A673 (cell line): Measurements from ENCODE around the gene LHFPL2. TPM values are rescaled to one million over a fixed set of nuclear protein-coding genes. Genes with fewer than 3 reads are reported as not detected.

Experiments used
- BruUV-seq: library from RNA; stranded (reverse); fragments of 400-500 nt; replicated peaks from 2 replicates; lab custom pipeline; 2021; lab: Mats Ljungman, UMichigan
- CTCF ChIA-PET: fragments of 300-600 bp; sonication (Branson Sonifier 250); formaldehyde crosslinking; loops from one replicate; lab custom pipeline; 2022; ENCODE audit warnings: antibody characterized with exemption; lab: Charles Lee
- POLR2A ChIA-PET: fragments of 300-600 bp; sonication (Branson Sonifier 250); formaldehyde crosslinking; loops from one replicate; lab custom pipeline; 2022; ENCODE audit warnings: antibody characterized with exemption; ENCODE audit not compliant: low non-redundant PET; lab: Charles Lee
- DNase-seq: peaks from one replicate; pipeline ENCODE4 v3.0.0-alpha.2; 2015; ENCODE audit warnings: low spot score
- H3K27ac ChIP-seq: fragments of 200-600 bp; sonication (generic); 2 replicates; pipeline ENCODE4 v1.5.1; 2016; ENCODE audit warnings: mixed run types, low read depth, mild to moderate bottlenecking, mixed read lengths, antibody characterized with exemption, low read length; ENCODE audit not compliant: poor library complexity, severe bottlenecking
- H3K27me3 ChIP-seq: fragments of 200-600 bp; sonication (generic); replicated peaks from 2 replicates; pipeline ENCODE4 v1.6.1; 2017; ENCODE audit warnings: mixed run types, low read depth, mild to moderate bottlenecking, mixed read lengths, antibody characterized with exemption, low read length; ENCODE audit not compliant: insufficient read depth, poor library complexity
- H3K36me3 ChIP-seq: fragments of 200-600 bp; sonication (generic); 2 replicates; pipeline ENCODE4 v1.6.1; 2016; ENCODE audit warnings: mixed run types, mild to moderate bottlenecking, mixed read lengths, antibody characterized with exemption, low read length; ENCODE audit not compliant: insufficient read depth, poor library complexity, severe bottlenecking
- H3K4me1 ChIP-seq: fragments of 200-600 bp; sonication (generic); 2 replicates; pipeline ENCODE4 v1.6.1; 2017; ENCODE audit warnings: mixed run types, mild to moderate bottlenecking, mixed read lengths, antibody characterized with exemption, low read length; ENCODE audit not compliant: insufficient read depth, poor library complexity, severe bottlenecking
- H3K4me3 ChIP-seq: fragments of 200-600 bp; sonication (generic); 2 replicates; pipeline ENCODE4 v1.5.1; 2016; ENCODE audit warnings: low read depth, mixed run types, mild to moderate bottlenecking, mixed read lengths, low read length; ENCODE audit not compliant: poor library complexity, severe bottlenecking
- H3K9me3 ChIP-seq: fragments of 200-600 bp; sonication (generic); 2 replicates; pipeline ENCODE4 v1.6.1; 2016; ENCODE audit warnings: mixed run types, low read depth, mild to moderate bottlenecking, mixed read lengths, antibody characterized with exemption, low read length; ENCODE audit not compliant: poor library complexity, severe bottlenecking
- EZH2 ChIP-seq: fragments of 200-600 bp; sonication (generic); IDR thresholded peaks from 2 replicates; pipeline ENCODE4 v1.6.1; 2017; ENCODE audit warnings: borderline replicate concordance, low read depth, mild to moderate bottlenecking, mixed read lengths, antibody characterized with exemption, low read length; ENCODE audit not compliant: poor library complexity, severe bottlenecking
- intact Hi-C: fragments of 100-400 bp; cut with micrococcal nuclease; formaldehyde crosslinking; loops from one replicate; pipeline ENCODE4 v1.10.0; 2022; ENCODE audit not compliant: unreplicated experiment
- total RNA-seq: library from RNA; stranded (reverse); gene quantifications from 2 replicates; pipeline ENCODE4 v1.2.3, GENCODE V29; 2021
- TF ChIP-seq, protein P1 (sequence below): fragments of 300-800, 200-600 bp; sonication (generic); conservative IDR thresholded peaks from 2 replicates; pipeline ENCODE4 v1.5.1; 2017; ENCODE audit warnings: low read depth, mild to moderate bottlenecking, antibody characterized with exemption, low read length, moderate library complexity, mixed read lengths

The LHFPL2 gene
- total RNA-seq, 1 experiment from 2014 or later = 6.2 TPM

DNA sequence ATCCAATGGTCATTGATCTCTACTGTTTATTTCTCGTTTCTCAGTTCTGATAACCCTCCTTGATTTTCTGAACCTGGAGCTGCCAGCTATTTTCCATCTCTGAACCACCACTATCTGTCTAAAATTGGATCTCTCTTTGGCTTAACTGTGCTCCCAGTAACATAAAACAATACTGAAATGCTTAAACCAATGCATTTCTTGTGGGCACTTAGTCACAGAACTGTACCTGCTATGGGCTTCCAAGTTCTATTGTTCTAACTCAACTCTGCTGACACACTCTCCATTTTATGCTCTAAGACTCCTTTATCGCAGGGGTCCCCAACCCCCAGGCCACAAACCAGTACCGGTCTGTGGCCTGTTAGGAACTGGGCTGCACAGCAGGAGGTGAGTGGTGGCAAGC lies 120.6 kb downstream of the LHFPL2 start:
- no peak overlapping the region for H3K4me3 ChIP-seq
- no peaks in the 10 kb centered on the region for H3K27me3 ChIP-seq
- intact Hi-C loops = no loop called here
- ChIA-PET CTCF (no interaction called here), POLR2A (no interaction called here)
- no peaks in the 10 kb centered on the region for H3K36me3 ChIP-seq
- no peaks in the 10 kb centered on the region for H3K9me3 ChIP-seq
- BruUV-seq = no TSS peak
- H3K27ac ChIP-seq = no peak overlapping the region
- H3K4me1 ChIP-seq = no peaks in the 10 kb centered on the region
- TF ChIP-seq, protein P1, sequence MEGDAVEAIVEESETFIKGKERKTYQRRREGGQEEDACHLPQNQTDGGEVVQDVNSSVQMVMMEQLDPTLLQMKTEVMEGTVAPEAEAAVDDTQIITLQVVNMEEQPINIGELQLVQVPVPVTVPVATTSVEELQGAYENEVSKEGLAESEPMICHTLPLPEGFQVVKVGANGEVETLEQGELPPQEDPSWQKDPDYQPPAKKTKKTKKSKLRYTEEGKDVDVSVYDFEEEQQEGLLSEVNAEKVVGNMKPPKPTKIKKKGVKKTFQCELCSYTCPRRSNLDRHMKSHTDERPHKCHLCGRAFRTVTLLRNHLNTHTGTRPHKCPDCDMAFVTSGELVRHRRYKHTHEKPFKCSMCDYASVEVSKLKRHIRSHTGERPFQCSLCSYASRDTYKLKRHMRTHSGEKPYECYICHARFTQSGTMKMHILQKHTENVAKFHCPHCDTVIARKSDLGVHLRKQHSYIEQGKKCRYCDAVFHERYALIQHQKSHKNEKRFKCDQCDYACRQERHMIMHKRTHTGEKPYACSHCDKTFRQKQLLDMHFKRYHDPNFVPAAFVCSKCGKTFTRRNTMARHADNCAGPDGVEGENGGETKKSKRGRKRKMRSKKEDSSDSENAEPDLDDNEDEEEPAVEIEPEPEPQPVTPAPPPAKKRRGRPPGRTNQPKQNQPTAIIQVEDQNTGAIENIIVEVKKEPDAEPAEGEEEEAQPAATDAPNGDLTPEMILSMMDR = no peak
- no peak for TF ChIP-seq EZH2
- no peak for DNase-seq

DNA sequence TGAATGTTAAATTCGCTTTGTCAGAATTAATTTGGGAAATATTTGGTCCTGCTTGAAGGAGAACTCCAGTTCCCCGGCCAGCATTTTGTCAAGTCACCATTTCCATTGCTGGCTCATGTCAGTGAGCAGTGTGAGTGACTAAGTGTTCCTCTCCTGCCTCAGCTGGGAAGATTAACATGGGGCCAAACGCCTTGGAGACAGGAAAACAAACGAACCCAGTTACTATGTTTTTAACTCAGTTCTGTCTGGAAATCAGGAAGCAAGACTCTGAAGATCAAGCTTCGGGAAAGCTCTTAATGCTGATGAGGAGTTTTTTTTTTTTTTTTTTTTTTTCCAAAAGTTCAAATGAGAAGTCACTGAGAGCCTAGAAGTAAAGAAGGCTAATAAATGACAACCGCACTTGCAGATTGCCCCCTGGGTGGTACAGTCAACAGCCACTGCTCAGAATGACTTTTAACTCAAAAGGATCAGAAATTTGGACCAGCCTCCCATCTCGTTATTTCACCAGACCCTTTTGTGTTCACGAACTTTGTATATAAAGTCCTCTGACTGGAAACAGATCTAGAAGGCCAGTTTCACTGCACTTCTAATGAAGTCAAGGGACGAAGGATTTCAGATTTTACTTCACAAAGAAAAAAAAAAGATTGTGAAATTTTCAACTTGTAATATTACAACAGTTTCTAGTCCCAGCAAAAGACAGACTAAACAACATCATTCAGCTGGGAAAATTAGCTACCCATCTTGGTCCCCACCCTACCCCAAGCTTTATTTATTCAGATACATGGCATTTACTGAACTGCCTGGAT lies 121.3 kb downstream of the LHFPL2 start:
- TF ChIP-seq EZH2 = no peak
- TF ChIP-seq, protein P1 = no peak
- DNase-seq = peak; percentile 15
- no peak overlapping the region for H3K4me3 ChIP-seq
- H3K4me1 ChIP-seq = no peaks in the 10 kb centered on the region
- no peaks in the 10 kb centered on the region for H3K36me3 ChIP-seq
- H3K27me3 ChIP-seq = no peaks in the 10 kb centered on the region
- ChIA-PET CTCF (no interaction called here), POLR2A (no interaction called here)
- intact Hi-C loops = no loop called here
- no peaks in the 10 kb centered on the region for H3K9me3 ChIP-seq
- H3K27ac ChIP-seq = no peak overlapping the region
- BruUV-seq = no TSS peak

DNA sequence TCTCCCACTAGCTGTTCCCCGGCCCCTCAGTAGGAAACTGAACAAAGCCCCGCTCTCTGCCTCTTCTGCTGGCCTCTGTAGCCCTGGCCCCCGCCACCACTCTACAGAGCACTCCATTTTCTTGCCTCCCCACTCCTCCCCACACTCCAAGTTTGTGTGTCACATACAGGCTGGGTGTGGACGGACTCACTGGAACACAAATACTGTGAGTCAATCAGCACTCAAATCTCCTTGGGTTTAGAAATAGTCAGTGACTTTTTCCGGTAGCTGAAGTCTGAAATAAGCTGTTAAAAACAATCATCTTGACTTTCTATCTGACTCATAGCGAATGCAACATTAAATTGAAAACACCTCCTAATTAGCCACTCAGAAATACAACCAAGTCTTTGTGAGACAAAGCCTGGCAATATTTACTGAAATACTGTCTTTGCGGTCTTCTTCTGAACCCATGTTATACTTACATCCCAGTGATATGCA lies 122.5 kb downstream of the LHFPL2 start:
- H3K27me3 ChIP-seq = no peaks in the 10 kb centered on the region
- DNase-seq = no peak
- no TSS peak for BruUV-seq
- CTCF ChIA-PET = no interaction called here
- intact Hi-C loops = no loop called here
- no peak for TF ChIP-seq EZH2
- TF ChIP-seq, protein P1 = no peak
- no peak overlapping the region for H3K27ac ChIP-seq
- POLR2A ChIA-PET = no interaction called here
- no peaks in the 10 kb centered on the region for H3K36me3 ChIP-seq
- H3K4me3 ChIP-seq = no peak overlapping the region
- no peaks in the 10 kb centered on the region for H3K9me3 ChIP-seq
- no peaks in the 10 kb centered on the region for H3K4me1 ChIP-seq
